Measurements from ENCODE around the gene SULT1A1.
A peak's percentile ranks its signal among the peaks of the same experiment; 100 is the strongest.
"Not testable (repeated sequence)": the region's sequence is repeated elsewhere in the genome, so short reads cannot be mapped to it uniquely, and the experiment has no call there.

The SULT1A1 gene

DNA sequence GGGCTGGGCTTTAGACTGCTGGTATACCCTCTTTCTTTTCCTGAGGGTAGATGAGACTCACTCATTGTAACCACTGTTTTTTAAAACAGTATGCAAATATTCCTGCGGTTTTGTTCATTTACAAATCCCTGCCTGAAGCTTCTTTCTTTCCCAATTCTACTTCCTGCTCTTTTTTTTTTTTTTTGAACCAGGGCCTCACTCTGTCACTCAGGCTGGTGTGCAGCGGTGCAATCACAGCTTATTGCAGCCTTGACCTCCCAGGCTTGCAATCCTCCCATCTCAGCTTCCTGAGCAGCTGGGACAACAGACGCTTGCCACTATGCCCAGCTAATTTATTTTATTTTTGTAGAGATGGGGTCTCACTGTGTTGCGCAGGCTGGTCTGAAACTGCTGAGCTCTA lies 8.0 kb upstream of the SULT1A1 start:
- Histone ChIP-seq H3K27me3 (ENCODE audit: insufficient read depth, low read length) (no peaks in the 10 kb centered on the region), H3K36me3 (ENCODE audit: insufficient read depth, low read length) (no peaks in the 10 kb centered on the region), H3K9me3 (ENCODE audit: insufficient read depth, low read depth, low read length) (no peaks in the 10 kb centered on the region), H3K4me1 (ENCODE audit: insufficient read depth, low read length) (0 out of 2 replicates have a peak, but pooled peaks cover 12% of the 10 kb centered on the region), H3K9ac (ENCODE audit: low read depth, low read length) (peak overlapping the region; percentile 20; the same call in 1 of the 2 replicates), H3K4me3 (ENCODE audit: low read length) (no peak overlapping the region), H3K27ac (ENCODE audit: low read depth, low read length) (peak overlapping the region; percentile 67; the same call in 1 of the 2 replicates)
- 51% methylated on average over 4 of the region's 4 CpGs for WGBS

DNA sequence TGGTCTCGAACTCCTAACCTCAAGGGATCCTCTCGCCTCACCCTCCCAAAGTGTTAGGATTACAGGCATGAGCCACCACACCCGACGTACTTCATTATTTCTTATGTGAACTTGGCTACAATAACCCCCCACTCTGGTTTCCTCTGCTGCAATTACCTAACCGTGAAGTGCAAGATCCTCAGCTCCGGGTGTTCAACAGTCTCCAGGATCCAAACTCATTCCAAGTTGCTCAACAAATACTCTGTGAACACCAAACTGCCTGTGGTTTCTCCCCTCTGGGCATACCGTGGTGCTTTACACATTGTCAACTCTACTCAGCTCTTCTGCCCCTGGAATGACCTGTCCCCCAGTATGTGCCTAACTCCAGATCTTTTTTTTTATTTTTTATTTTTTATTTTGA lies 6.8 kb upstream of the SULT1A1 start:
- 93% methylated on average over 7 of the region's 7 CpGs for WGBS
- Histone ChIP-seq H3K27ac (ENCODE audit: low read depth, low read length) (no peak overlapping the region), H3K4me3 (ENCODE audit: low read length) (no peak overlapping the region), H3K27me3 (ENCODE audit: insufficient read depth, low read length) (no peaks in the 10 kb centered on the region), H3K36me3 (ENCODE audit: insufficient read depth, low read length) (no peaks in the 10 kb centered on the region), H3K9me3 (ENCODE audit: insufficient read depth, low read depth, low read length) (no peaks in the 10 kb centered on the region), H3K4me1 (ENCODE audit: insufficient read depth, low read length) (0 out of 2 replicates have a peak, but pooled peaks cover 7% of the 10 kb centered on the region), H3K9ac (ENCODE audit: low read depth, low read length) (no peak overlapping the region)

DNA sequence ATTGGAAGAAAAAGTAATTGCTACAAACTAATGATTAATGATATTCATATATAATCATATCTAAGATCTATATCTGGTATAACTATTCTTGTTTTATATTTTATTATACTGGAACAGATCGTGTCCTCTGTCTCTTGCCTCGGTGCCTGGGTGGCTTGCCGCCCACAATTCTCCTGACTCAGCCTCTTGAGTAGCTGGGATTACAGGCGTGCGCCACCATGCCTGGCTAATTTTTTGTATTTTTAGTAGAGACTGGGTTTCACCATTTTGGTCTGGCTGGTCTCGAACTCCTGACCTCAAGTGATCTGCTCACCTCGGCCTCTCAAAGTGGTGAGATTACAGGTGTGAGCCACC lies 6.4 kb upstream of the SULT1A1 start:
- not testable (repeated sequence) for H3K27ac ChIP-seq (ENCODE audit: low read depth, low read length); H3K36me3 ChIP-seq (ENCODE audit: insufficient read depth, low read length); H3K4me1 ChIP-seq (ENCODE audit: insufficient read depth, low read length); H3K9ac ChIP-seq (ENCODE audit: low read depth, low read length); H3K4me3 ChIP-seq (ENCODE audit: low read length); H3K9me3 ChIP-seq (ENCODE audit: insufficient read depth, low read depth, low read length); H3K27me3 ChIP-seq (ENCODE audit: insufficient read depth, low read length)
- 91% methylated on average over 7 of the region's 7 CpGs for WGBS

DNA sequence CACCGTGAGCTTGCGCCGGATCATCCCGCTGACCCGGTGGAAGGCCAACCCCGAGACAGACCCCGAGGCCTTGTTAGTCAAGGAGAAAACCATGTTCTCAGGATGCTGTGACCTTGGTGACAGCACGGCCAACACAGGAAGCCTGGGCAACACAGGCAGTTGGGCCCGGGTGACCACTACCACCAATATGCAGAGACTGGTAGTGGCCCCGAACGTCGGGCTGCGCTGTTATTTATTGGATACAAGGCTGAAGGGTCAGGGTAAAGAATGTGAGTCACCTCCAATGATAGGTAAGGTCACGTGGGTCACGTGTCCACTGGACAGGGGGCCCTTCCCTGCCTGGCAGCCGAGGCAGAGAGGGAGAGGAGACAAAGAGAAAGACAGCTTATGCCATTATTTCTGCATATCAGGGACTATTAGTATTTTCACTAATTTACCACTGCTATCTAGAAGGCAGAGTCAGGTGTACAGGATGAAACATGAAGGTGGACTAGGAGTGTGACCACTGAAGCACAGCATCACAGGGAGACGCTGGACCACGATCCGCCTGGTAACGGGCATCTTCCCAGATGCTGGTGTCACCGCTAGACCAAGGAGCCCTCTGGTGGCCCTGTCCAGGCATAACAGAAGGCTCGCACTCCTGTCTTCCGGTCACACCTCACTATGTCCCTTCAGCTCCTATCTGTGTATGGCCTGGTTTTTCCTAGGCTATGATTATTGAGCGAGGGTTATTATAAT lies 5.8 kb upstream of the SULT1A1 start:
- H3K4me3 ChIP-seq (ENCODE audit: low read length); H3K9ac ChIP-seq (ENCODE audit: low read depth, low read length); H3K4me1 ChIP-seq (ENCODE audit: insufficient read depth, low read length); H3K9me3 ChIP-seq (ENCODE audit: insufficient read depth, low read depth, low read length); H3K36me3 ChIP-seq (ENCODE audit: insufficient read depth, low read length); H3K27me3 ChIP-seq (ENCODE audit: insufficient read depth, low read length); H3K27ac ChIP-seq (ENCODE audit: low read depth, low read length): not testable (repeated sequence)
- 60% methylated on average over 13 of the region's 24 CpGs for WGBS

DNA sequence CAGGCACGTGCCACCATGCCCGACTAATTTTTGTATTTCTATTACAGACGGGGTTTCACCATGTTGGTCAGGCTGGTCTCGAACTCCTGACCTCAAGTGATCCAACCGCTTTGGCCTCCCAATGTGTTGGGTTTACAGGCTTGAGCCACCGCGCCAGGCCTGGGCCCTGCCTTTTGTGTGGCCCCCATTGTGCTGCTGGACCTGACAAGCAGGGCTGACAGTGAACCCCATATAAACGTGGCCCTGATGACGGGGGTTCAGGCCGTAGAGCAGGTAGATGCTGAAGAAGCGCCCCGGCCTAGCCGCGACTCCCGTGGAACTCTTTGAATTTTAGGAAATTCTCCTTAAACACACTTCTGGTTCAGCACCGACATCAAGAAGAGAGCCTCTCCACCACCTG lies 4.7 kb upstream of the SULT1A1 start:
- not testable (repeated sequence) for H3K36me3 ChIP-seq (ENCODE audit: insufficient read depth, low read length); H3K9me3 ChIP-seq (ENCODE audit: insufficient read depth, low read depth, low read length); H3K27me3 ChIP-seq (ENCODE audit: insufficient read depth, low read length); H3K9ac ChIP-seq (ENCODE audit: low read depth, low read length); H3K27ac ChIP-seq (ENCODE audit: low read depth, low read length); H3K4me3 ChIP-seq (ENCODE audit: low read length)
- H3K4me1 ChIP-seq (ENCODE audit: insufficient read depth, low read length): 0 out of 2 replicates have a peak, but pooled peaks cover 15% of the 10 kb centered on the region
- WGBS: 91% methylated on average over 9 of the region's 16 CpGs

DNA sequence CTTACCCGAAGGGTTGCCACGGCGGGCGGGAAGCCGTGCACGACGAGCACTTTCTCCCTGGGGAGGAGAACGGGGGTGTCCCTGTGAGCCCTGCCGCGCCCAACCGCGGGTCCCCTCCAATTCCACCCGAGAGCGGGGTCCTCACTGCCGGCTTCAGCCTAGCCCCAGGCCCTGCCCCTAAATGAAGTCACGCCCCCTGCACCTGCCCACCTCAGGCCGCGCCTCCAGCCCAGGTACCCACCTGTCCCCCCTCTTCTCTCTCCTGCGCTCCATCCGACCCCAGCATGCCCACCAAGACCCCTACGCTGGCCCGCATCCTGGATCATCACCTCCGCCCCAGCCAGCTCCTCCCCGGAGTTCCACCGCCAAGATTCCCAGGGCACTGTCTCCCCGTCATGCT lies 4.1 kb upstream of the SULT1A1 start:
- not testable (repeated sequence) for H3K4me3 ChIP-seq (ENCODE audit: low read length); H3K9ac ChIP-seq (ENCODE audit: low read depth, low read length); H3K36me3 ChIP-seq (ENCODE audit: insufficient read depth, low read length); H3K9me3 ChIP-seq (ENCODE audit: insufficient read depth, low read depth, low read length); H3K27ac ChIP-seq (ENCODE audit: low read depth, low read length); H3K27me3 ChIP-seq (ENCODE audit: insufficient read depth, low read length)
- peaks cover 21% of the 10 kb centered on the region; the same call in 1 of the 2 replicates for H3K4me1 ChIP-seq (ENCODE audit: insufficient read depth, low read length)
- no CpG with 5 or more reads among the region's 26 CpGs for WGBS

DNA sequence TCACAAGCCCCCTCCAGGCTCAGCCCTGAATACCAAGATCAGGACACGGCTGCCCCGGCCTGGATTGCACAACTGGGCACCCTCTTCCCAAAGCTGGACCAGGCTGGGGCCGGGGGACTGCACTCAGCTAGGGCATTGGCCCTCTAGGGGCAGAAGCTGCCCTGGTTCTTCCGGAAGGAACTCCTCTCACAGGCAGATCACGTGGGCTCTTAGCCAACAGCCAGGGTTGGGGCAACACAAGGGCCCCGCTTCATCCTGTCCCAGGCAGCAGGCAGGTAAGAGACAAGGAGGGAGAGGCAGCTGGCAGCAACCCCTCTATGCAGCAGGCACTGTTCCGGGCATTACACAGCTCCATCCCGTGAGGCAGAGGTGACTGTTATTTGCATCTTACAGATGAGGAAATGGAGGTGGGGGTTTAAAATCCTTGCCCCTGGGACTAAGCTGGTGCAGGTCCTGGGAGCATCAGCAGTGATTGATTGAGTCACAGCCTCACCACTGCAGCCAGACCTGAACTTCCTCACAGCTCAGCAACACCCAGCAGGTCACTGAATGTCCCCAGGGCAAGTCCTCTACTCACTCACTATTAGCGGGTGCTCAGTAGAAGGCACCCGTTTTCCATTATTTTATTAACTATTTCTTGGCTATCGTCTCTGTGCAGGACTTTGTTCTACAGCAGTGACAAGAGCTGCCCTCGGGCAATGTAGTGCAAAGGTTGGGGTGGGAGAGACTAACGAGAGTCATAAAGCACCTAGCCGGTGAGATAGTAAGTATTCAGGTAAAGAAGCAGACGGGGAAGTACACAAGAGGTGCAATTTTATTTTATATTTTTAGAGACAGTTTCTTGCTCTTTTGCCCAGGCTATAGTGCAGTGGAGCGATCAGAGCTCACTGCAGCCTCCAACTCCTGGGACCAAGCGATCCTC lies 2.8 kb upstream of the SULT1A1 start:
- H3K36me3 ChIP-seq (ENCODE audit: insufficient read depth, low read length); H3K4me3 ChIP-seq (ENCODE audit: low read length); H3K9ac ChIP-seq (ENCODE audit: low read depth, low read length); H3K27ac ChIP-seq (ENCODE audit: low read depth, low read length); H3K9me3 ChIP-seq (ENCODE audit: insufficient read depth, low read depth, low read length); H3K27me3 ChIP-seq (ENCODE audit: insufficient read depth, low read length): not testable (repeated sequence)
- peaks cover 16% of the 10 kb centered on the region; the same call in 1 of the 2 replicates for H3K4me1 ChIP-seq (ENCODE audit: insufficient read depth, low read length)
- no CpG with 5 or more reads among the region's 17 CpGs for WGBS

DNA sequence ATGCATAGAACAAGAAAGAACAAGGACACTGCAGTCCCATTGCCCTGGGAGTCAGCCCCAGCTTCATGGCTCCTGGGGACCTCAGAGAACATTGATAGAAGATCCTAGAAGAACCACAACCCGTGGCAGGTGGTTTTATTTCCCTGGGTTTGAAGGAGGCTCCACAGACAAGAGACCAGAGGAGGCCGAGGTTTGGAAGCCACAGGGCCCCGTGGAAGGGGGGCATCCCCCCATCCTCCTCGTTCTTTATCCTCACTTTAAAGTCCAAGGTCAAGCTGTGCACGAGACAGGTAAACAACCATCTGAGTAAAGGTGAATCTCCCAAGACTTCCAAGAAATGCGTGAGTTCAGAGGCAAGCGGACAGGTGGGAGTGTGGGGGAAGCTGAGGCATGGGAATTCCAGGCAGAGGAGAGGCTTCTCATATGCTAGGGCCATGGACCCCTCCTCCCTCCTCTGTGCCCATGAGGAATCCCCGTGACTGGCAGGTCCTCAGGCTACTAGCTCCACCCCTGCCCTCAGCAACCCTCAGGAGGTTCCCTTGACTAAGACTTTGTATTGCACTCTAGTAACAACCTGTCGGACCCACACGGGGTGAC lies 849 bp upstream of the SULT1A1 start:
- Histone ChIP-seq H3K9ac (ENCODE audit: low read depth, low read length) (no peak overlapping the region), H3K27ac (ENCODE audit: low read depth, low read length) (no peak overlapping the region), H3K27me3 (ENCODE audit: insufficient read depth, low read length) (no peaks in the 10 kb centered on the region), H3K9me3 (ENCODE audit: insufficient read depth, low read depth, low read length) (no peaks in the 10 kb centered on the region), H3K36me3 (ENCODE audit: insufficient read depth, low read length) (no peaks in the 10 kb centered on the region), H3K4me3 (ENCODE audit: low read length) (no peak overlapping the region), H3K4me1 (ENCODE audit: insufficient read depth, low read length) (peaks cover 16% of the 10 kb centered on the region; the same call in 1 of the 2 replicates)
- WGBS: 87% methylated on average over 10 of the region's 10 CpGs

DNA sequence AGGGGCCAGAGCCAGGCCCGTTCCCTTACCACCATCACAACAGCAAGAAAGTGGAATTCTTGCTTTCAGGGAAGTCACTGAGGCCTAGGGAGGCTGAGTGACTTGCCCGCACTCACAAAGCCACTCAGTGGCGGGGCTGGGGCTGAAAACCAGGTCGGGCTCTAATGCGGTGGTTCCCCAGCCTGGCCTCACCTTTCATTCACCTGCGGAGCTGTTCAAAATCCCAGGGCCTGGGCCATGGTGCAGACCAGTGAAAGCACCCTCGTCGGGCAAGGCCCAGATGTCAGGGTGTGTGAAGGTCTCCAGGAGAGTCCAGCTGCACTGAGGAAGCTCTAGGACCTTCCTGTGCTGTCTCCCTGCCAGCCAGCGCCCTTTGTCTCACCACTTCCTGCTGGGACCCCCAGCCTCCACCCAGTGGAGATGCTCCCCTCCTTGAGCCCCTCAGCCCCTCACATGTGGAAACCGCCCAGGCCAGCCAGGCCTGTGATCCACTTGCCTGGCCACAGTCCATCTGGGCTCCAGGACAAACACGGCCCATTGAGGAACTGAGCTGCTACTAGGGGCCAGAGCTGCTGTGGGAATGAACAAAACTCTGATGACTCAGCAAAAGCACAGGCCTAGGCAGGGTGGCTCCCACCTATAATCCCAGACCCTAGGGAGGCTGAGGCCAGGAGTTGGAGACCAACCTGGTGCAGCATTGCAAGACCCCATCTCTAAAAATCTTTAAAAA lies 812 bp downstream of the SULT1A1 start:
- H3K27me3 ChIP-seq (ENCODE audit: insufficient read depth, low read length); H3K36me3 ChIP-seq (ENCODE audit: insufficient read depth, low read length); H3K9ac ChIP-seq (ENCODE audit: low read depth, low read length); H3K4me3 ChIP-seq (ENCODE audit: low read length); H3K27ac ChIP-seq (ENCODE audit: low read depth, low read length); H3K9me3 ChIP-seq (ENCODE audit: insufficient read depth, low read depth, low read length): not testable (repeated sequence)
- H3K4me1 ChIP-seq (ENCODE audit: insufficient read depth, low read length): peaks cover 16% of the 10 kb centered on the region; the same call in 1 of the 2 replicates
- WGBS: 87% methylated on average over 10 of the region's 11 CpGs

DNA sequence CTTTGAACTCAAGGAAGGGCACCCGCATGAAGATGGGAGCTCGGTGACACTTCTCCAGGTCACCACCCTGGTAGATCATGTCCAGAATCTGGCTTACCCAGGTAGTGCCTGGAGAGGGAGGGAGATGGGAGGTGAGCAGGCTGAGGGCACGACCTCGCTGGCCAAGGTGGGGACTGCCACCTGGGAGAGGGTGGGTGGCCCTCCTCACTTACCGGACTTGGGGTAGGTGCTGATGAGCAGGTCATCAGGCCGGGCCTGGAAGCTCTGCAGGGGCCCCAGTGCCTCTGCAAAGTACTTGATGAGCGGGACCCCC lies 1.4 kb downstream of the SULT1A1 start:
- 90% methylated on average over 4 of the region's 7 CpGs for WGBS
- H3K27ac ChIP-seq (ENCODE audit: low read depth, low read length); H3K36me3 ChIP-seq (ENCODE audit: insufficient read depth, low read length); H3K4me3 ChIP-seq (ENCODE audit: low read length); H3K9ac ChIP-seq (ENCODE audit: low read depth, low read length); H3K9me3 ChIP-seq (ENCODE audit: insufficient read depth, low read depth, low read length); H3K27me3 ChIP-seq (ENCODE audit: insufficient read depth, low read length): not testable (repeated sequence)
- peaks cover 16% of the 10 kb centered on the region; the same call in 1 of the 2 replicates for H3K4me1 ChIP-seq (ENCODE audit: insufficient read depth, low read length)

Measured in HUES64 (cell line).